GM12872 (cell line): ENCODE results near the gene HEPN1.

Experiments used
- TF ChIP-seq, protein P1 (sequence below): IDR thresholded peaks from 3 replicates; pipeline ENCODE4 v1.5.1; 2011; ENCODE audit warnings: low read depth, mild to moderate bottlenecking, low read length, moderate library complexity; ENCODE audit not compliant: insufficient read depth

The HEPN1 gene

GRCh38 chr11:124897674-124898262, 21.3 kb upstream of the HEPN1 start, which contains the start of gene ROBO4:
Gene ROBO4, minus strand, starts transcription at chr11:124897865. Its CDS starts 70 bp downstream, at chr11:124897795.
- TF ChIP-seq, protein P1, sequence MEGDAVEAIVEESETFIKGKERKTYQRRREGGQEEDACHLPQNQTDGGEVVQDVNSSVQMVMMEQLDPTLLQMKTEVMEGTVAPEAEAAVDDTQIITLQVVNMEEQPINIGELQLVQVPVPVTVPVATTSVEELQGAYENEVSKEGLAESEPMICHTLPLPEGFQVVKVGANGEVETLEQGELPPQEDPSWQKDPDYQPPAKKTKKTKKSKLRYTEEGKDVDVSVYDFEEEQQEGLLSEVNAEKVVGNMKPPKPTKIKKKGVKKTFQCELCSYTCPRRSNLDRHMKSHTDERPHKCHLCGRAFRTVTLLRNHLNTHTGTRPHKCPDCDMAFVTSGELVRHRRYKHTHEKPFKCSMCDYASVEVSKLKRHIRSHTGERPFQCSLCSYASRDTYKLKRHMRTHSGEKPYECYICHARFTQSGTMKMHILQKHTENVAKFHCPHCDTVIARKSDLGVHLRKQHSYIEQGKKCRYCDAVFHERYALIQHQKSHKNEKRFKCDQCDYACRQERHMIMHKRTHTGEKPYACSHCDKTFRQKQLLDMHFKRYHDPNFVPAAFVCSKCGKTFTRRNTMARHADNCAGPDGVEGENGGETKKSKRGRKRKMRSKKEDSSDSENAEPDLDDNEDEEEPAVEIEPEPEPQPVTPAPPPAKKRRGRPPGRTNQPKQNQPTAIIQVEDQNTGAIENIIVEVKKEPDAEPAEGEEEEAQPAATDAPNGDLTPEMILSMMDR = no peak

- TF ChIP-seq, protein P1 = no peak
Measured at GRCh38 chr11:124898263-124898680, 20.8 kb upstream of the HEPN1 start.

DNA sequence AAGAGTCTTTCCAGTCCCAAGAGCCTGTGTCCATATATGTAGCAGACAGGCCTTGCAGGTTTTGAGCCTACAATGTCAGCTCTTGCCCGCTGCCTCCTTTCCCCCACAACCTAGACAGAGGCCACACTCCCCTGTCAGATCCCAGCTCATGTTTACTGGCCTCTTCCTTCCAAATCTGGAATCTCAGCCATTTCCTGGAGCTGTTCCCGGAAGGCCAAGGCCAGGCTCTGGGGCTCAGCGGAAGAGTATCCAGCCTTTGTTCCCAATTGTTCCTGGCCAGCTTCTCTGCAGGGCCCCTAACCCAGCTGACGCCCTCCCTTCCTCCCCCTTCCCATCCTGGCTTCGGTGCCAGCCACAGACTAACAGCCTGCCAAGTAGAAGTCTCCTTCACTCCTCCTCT, 20.3 kb upstream of the HEPN1 start:
- TF ChIP-seq, protein P1 = no peak

GRCh38 chr11:124899383-124900145, 19.5 kb upstream of the HEPN1 start:
- TF ChIP-seq, protein P1 = no peak

DNA sequence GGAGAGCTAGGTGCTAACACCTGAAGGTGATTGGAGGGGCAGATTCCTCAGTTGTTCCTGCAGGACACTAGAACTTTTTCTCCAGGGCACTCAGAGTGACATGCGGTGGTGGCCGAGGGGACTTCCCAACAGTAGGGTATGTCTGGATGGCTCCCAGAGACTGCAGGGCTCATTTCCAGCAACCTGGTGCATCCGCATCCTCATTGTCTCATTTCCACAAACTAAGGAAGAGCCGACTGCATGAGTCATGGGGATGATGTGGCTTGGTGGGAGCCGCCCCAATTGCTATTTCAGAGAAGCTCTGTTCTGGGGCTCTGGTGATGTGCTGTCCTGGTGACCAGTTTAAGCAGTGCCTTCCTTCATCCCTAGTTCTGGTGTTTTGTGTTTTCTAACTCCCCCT, 18.6 kb upstream of the HEPN1 start:
- TF ChIP-seq, protein P1 = no peak

DNA sequence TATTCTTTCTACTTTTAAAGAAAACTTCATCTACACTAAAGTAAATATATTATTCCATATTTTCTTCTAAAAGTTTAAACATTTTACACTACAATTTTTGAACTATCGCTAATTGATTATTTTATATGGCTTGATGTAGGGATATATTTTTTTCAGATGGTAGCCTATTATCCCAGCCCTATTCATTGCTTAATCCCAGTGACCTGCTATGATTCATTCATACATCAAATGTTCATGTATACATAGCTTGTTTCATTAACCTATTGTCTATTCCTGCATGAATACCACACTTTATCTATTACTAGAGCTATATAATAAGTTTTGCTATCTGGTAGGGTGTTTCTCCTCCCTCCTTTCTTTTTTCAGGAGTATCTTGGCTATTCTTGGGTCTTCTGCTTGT, 16.4 kb upstream of the HEPN1 start:
- TF ChIP-seq, protein P1 = no peak

DNA sequence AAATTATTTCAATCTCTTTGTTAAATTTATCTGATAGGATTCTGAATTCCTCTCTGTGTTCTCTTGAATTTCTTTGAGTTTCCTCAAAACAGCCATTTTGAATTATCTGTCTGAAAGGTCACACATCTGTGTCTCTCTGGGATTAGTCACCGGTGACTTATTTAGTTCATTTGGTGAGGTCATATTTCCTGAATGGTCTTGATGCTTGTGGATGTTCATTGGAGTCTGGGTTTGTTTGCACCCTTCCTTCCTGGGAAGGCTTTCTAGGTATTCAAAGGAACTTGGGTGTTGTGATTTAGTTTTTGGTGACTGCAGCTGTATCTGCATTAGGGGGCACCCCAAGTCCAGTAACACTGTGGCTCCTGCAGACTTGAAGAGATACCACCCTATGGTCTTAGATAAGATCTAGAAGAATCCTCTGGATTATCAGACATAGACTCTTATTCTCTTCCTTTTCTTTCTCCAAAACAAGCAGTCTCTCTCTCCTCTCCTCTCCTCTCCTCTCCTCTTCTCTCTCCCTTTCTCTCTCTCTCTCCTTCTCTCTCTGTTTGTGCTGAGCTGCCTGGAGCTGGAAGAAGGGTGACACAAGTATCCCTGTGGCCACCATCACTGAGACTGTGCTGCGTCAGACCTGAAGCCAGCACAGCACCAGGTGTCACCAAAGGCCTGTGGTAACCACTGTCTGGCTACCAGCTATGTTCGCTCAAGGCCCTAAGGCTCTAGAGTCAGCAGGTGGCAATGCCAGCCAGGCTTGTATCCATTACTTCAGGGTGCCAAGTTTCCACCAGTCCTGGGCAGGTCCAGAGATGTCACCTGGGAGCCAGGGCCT, 3.3 kb upstream of the HEPN1 start:
- TF ChIP-seq, protein P1 = no peak
